Cardiac muscle cell (in vitro differentiated cells and primary cell): ENCODE measurements around the gene VCL. TPM values are rescaled to one million over a fixed set of nuclear protein-coding genes. Genes with fewer than 3 reads are reported as not detected.
"Not testable (repeated sequence)": the region's sequence is repeated elsewhere in the genome, so short reads cannot be mapped to it uniquely, and the experiment has no call there.

Experiments
- DNase-seq, 2 donors: peaks; one replicate each; pipeline versions ENCODE4 v3.0.0 to v3.0.0-alpha.2; 2010 to 2017; ENCODE audit warnings: low read depth in 1 of 2, low spot score in 1 of 2
- H3K27ac ChIP-seq: fragments of 200-600 bp; sonication (generic); 2 replicates; pipeline ENCODE4 v1.5.1; 2016
- H3K27me3 ChIP-seq: fragments of 200-600 bp; sonication (generic); 2 replicates; pipeline ENCODE4 v1.6.0; 2016; ENCODE audit warnings: control low read depth
- H3K36me3 ChIP-seq: fragments of 200-600 bp; sonication (generic); 2 replicates; pipeline ENCODE4 v1.5.1; 2016; ENCODE audit warnings: control low read depth
- H3K4me1 ChIP-seq: fragments of 200-600 bp; sonication (generic); 2 replicates; pipeline ENCODE4 v1.8.1; 2017; ENCODE audit warnings: low read depth, mild to moderate bottlenecking, mixed run types
- H3K4me3 ChIP-seq: fragments of 200-600 bp; sonication (generic); 2 replicates; pipeline ENCODE4 v1.5.1; 2016; ENCODE audit warnings: mild to moderate bottlenecking
- H3K9me3 ChIP-seq: fragments of 200-600 bp; sonication (generic); 2 replicates; pipeline ENCODE4 v1.5.1; 2017; ENCODE audit warnings: low read depth, mild to moderate bottlenecking, control low read depth
- CTCF ChIP-seq: IDR thresholded peaks from 2 replicates; pipeline ENCODE4 v1.5.1; 2012; ENCODE audit warnings: low read depth, mild to moderate bottlenecking, low read length
- polyA plus RNA-seq: library from polyadenylated mRNA; unstranded; fragments of >200 nt; fragmentation: Nextera tagmentation; extraction: Ambion mirVana; gene quantifications from 2 replicates; pipeline ENCODE4 v1.2.1, GENCODE V29; 2016
- total RNA-seq: library from RNA; depleted of rRNA; stranded (reverse); fragments of >200 nt; gene quantifications from 2 replicates; pipeline ENCODE4 v1.2.3, GENCODE V29; 2016

The VCL gene
- total and polyA plus RNA-seq, 2 experiments from 2014 or later: 118 to 167 TPM

GRCh38 chr10:74058658-74059057 lies 60.7 kb downstream of the VCL start:
- H3K4me1 ChIP-seq: peaks cover 37% of the 10 kb centered on the region
- TF ChIP-seq CTCF: no peak
- H3K9me3 ChIP-seq: no peaks in the 10 kb centered on the region
- no peak overlapping the region for H3K4me3 ChIP-seq
- no peak overlapping the region for H3K27ac ChIP-seq
- no peaks in the 10 kb centered on the region for H3K36me3 ChIP-seq
- no peaks in the 10 kb centered on the region for H3K27me3 ChIP-seq
- DNase-seq: peak; percentile 35 to 52

- Histone ChIP-seq H3K36me3 (peaks cover 6% of the 10 kb centered on the region), H3K27ac (no peak overlapping the region), H3K27me3 (no peaks in the 10 kb centered on the region), H3K4me1 (peaks cover 25% of the 10 kb centered on the region), H3K9me3 (no peaks in the 10 kb centered on the region), H3K4me3 (no peak overlapping the region)
- no peak for TF ChIP-seq CTCF
- no peak for DNase-seq
Measured at GRCh38 chr10:74061104-74061503, 63.2 kb downstream of the VCL start.

GRCh38 chr10:74061978-74062377 lies 64.1 kb downstream of the VCL start:
- H3K9me3 ChIP-seq, H3K4me3 ChIP-seq, H3K36me3 ChIP-seq, H3K27ac ChIP-seq, DNase-seq, H3K27me3 ChIP-seq: not testable (repeated sequence)
- peaks cover 16% of the 10 kb centered on the region for H3K4me1 ChIP-seq

- no peaks in the 10 kb centered on the region for H3K9me3 ChIP-seq
- H3K4me1 ChIP-seq: peaks cover 5% of the 10 kb centered on the region
- DNase-seq: peak in 1 of 2 donors; percentile 38
- H3K36me3 ChIP-seq: peaks cover 6% of the 10 kb centered on the region
- no peaks in the 10 kb centered on the region for H3K27me3 ChIP-seq
- no peak overlapping the region for H3K27ac ChIP-seq
- no peak for TF ChIP-seq CTCF
- no peak overlapping the region for H3K4me3 ChIP-seq
Measured at GRCh38 chr10:74063256-74063655, 65.3 kb downstream of the VCL start.

GRCh38 chr10:74067373-74068352 lies 69.7 kb downstream of the VCL start:
- Histone ChIP-seq H3K4me1 (peaks cover 6% of the 10 kb centered on the region), H3K27me3 (no peaks in the 10 kb centered on the region), H3K4me3 (no peak overlapping the region), H3K36me3 (peaks cover 12% of the 10 kb centered on the region), H3K27ac (no peak overlapping the region), H3K9me3 (no peaks in the 10 kb centered on the region)
- TF ChIP-seq CTCF: no peak
- peak in 1 of 2 donors; percentile 93 for DNase-seq

GRCh38 chr10:74071157-74071556 lies 73.2 kb downstream of the VCL start:
- H3K27me3 ChIP-seq: no peaks in the 10 kb centered on the region
- peak in 1 of 2 donors; percentile 80 for DNase-seq
- no peak for TF ChIP-seq CTCF
- peaks cover 35% of the 10 kb centered on the region for H3K36me3 ChIP-seq
- no peaks in the 10 kb centered on the region for H3K9me3 ChIP-seq
- H3K27ac ChIP-seq: peak overlapping the region; percentile 37
- H3K4me1 ChIP-seq: peaks cover 6% of the 10 kb centered on the region
- no peak overlapping the region for H3K4me3 ChIP-seq
